Nephron progenitor cell (in vitro differentiated cells): ENCODE data around the gene GRIA1.

Experiments
- DNase-seq: peaks from one replicate; pipeline ENCODE4 v3.0.0; 2021
- H3K27ac Mint-ChIP-seq: 2 replicates; pipeline ENCODE4 v1.8.0; 2021; ENCODE audit warnings: mild to moderate bottlenecking, moderate library complexity, mixed read lengths
- H3K27me3 Mint-ChIP-seq: 2 replicates; pipeline ENCODE4 v1.8.0; 2021; ENCODE audit warnings: mild to moderate bottlenecking, low read depth, mixed read lengths; ENCODE audit not compliant: poor library complexity
- H3K36me3 Mint-ChIP-seq: 2 replicates; pipeline ENCODE4 v1.8.0; 2021; ENCODE audit warnings: low read depth, mixed read lengths
- H3K4me1 Mint-ChIP-seq: 2 replicates; pipeline ENCODE4 v1.8.0; 2021; ENCODE audit warnings: mixed read lengths
- H3K4me3 Mint-ChIP-seq: 2 replicates; pipeline ENCODE4 v1.8.0; 2021; ENCODE audit warnings: mild to moderate bottlenecking, moderate library complexity, mixed read lengths
- H3K9me3 Mint-ChIP-seq: 2 replicates; pipeline ENCODE4 v1.8.0; 2021; ENCODE audit warnings: mild to moderate bottlenecking, moderate library complexity, mixed read lengths
- CTCF ChIP-seq: fragments of 200-600 bp; sonication (generic); IDR thresholded peaks from 2 replicates; pipeline ENCODE4 v1.5.0; 2021; ENCODE audit warnings: antibody characterized with exemption

Gene GRIA1

GRCh38 chr5:153818626-153819025 lies 328.2 kb downstream of the GRIA1 start:
- Mint-ChIP-seq H3K27me3 (peaks cover 9% of the 10 kb centered on the region), H3K27ac (no peak overlapping the region), H3K4me3 (no peak overlapping the region), H3K36me3 (no peaks in the 10 kb centered on the region), H3K4me1 (peaks cover 27% of the 10 kb centered on the region), H3K9me3 (no peaks in the 10 kb centered on the region)
- no peak for TF ChIP-seq CTCF
- no peak for DNase-seq

DNA sequence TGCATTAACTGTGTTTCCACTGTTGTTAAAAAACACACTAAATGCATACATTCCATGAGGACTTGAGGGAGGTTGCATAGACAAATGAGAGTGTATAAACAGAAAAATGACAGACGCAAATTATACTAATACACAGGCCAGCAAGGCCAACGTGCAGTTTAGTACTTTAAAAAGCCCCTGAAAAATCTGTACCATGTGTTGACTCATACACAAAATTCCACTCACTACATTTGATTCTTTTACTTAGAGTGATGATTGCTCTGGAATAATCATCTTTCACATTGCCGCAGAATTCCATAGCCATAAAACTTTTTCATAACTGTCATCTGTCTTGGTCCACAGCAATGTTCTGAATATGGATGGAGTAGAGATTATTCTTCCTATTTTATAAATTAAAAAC lies 332.6 kb downstream of the GRIA1 start:
- DNase-seq: no peak
- no peaks in the 10 kb centered on the region for H3K36me3 Mint-ChIP-seq
- no peaks in the 10 kb centered on the region for H3K9me3 Mint-ChIP-seq
- H3K4me1 Mint-ChIP-seq: peaks cover 47% of the 10 kb centered on the region
- H3K27me3 Mint-ChIP-seq: peaks cover 7% of the 10 kb centered on the region
- H3K4me3 Mint-ChIP-seq: no peak overlapping the region
- no peak overlapping the region for H3K27ac Mint-ChIP-seq
- no peak for TF ChIP-seq CTCF

DNA sequence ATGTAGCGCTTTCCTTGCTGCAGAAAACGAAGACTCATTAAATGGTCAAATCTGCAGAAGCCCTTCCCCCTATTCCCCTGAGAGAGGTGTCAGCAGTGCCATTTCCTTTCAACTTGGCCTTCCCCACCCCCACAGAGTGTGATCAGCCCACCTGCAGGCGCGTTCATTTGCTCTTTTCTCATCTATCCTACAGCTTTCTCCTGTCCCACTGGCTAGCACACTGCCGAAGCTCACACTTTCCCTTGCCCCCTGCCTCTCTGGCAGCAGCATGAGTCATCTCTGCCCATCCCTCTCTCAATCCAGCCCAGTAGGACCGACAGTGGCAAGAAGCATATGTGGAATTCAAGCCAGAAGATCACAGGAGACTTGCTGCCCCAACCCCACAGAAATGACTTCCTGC lies 334.4 kb downstream of the GRIA1 start:
- Mint-ChIP-seq H3K27me3 (peaks cover 7% of the 10 kb centered on the region), H3K9me3 (no peaks in the 10 kb centered on the region), H3K27ac (no peak overlapping the region), H3K36me3 (no peaks in the 10 kb centered on the region), H3K4me1 (peaks cover 47% of the 10 kb centered on the region), H3K4me3 (peak overlapping the region; percentile 18)
- no peak for TF ChIP-seq CTCF
- no peak for DNase-seq

DNA sequence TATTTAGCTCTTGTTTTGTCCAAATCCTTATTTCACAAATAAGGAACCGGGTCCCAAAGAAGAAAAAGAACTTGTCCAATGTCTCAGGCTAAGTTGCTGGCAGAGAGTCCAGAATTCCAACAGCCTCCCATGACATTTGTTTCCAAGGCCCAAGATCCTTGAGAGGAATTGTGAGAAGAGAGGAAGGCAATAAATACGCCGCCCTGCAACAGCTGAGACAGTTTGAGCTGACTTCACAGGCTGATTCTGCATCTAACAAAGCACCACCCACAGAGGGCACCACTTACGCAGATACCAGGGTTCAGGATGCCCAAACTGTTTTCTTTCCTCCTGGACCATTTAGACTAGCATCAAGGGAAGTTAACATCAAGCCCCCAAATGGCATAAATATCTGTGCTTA lies 336.9 kb downstream of the GRIA1 start:
- no peaks in the 10 kb centered on the region for H3K9me3 Mint-ChIP-seq
- H3K4me3 Mint-ChIP-seq: no peak overlapping the region
- no peak for TF ChIP-seq CTCF
- H3K27ac Mint-ChIP-seq: no peak overlapping the region
- peaks cover 33% of the 10 kb centered on the region for H3K4me1 Mint-ChIP-seq
- H3K36me3 Mint-ChIP-seq: no peaks in the 10 kb centered on the region
- no peak for DNase-seq
- H3K27me3 Mint-ChIP-seq: peaks cover 7% of the 10 kb centered on the region

- Mint-ChIP-seq H3K36me3 (no peaks in the 10 kb centered on the region), H3K9me3 (no peaks in the 10 kb centered on the region), H3K27ac (no peak overlapping the region), H3K4me3 (no peak overlapping the region), H3K4me1 (peaks cover 19% of the 10 kb centered on the region), H3K27me3 (peaks cover 7% of the 10 kb centered on the region)
- no peak for TF ChIP-seq CTCF
- DNase-seq: no peak
These were observed 339.1 kb downstream of the GRIA1 start for GRCh38 chr5:153829510-153830065.

DNA sequence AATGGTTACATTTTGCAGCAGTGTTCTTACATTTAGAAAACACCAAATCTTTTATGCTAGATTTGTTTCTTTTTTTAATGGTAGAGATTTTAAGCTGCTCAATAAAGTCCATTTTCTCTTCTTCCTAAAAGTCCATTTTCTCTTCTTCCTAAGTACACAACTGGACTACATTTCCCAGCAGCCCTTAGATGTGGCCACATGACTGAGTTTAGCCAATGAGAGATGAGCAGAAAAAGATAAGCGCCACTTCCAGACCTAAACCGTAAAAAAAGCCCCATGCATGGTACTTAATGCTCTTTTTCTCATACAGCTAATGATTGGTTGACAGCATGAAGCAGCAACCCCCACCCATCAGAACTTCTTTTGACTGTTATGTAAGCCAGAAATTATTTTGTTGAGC lies 341.5 kb downstream of the GRIA1 start:
- TF ChIP-seq CTCF: no peak
- no peaks in the 10 kb centered on the region for H3K27me3 Mint-ChIP-seq
- no peaks in the 10 kb centered on the region for H3K36me3 Mint-ChIP-seq
- H3K27ac Mint-ChIP-seq: no peak overlapping the region
- no peaks in the 10 kb centered on the region for H3K4me1 Mint-ChIP-seq
- H3K4me3 Mint-ChIP-seq: no peak overlapping the region
- no peaks in the 10 kb centered on the region for H3K9me3 Mint-ChIP-seq
- DNase-seq: no peak
